ENCODE results near the gene NPC1. TPM values are rescaled to one million over a fixed set of nuclear protein-coding genes. Genes with fewer than 3 reads are reported as not detected.
"Not testable (repeated sequence)": the region's sequence is repeated elsewhere in the genome, so short reads cannot be mapped to it uniquely, and the experiment has no call there.

The NPC1 gene
- total RNA-seq, 2 donors from 2014 or later, result 39.6 to 49.3 TPM

- H3K27me3 Mint-ChIP-seq, result no peaks in the 10 kb centered on the region
- no peaks in the 10 kb centered on the region for H3K9me3 Mint-ChIP-seq
- no peak overlapping the region for H3K27ac Mint-ChIP-seq
- H3K4me1 Mint-ChIP-seq, result no peaks in the 10 kb centered on the region
- no peak for ATAC-seq (replicated peaks)
- H3K4me3 Mint-ChIP-seq, result no peak overlapping the region
- no peaks in the 10 kb centered on the region for H3K36me3 Mint-ChIP-seq (ENCODE audit: low read depth)
Measured at GRCh38 chr18:23495723-23496440, 90.4 kb downstream of the NPC1 start.

DNA sequence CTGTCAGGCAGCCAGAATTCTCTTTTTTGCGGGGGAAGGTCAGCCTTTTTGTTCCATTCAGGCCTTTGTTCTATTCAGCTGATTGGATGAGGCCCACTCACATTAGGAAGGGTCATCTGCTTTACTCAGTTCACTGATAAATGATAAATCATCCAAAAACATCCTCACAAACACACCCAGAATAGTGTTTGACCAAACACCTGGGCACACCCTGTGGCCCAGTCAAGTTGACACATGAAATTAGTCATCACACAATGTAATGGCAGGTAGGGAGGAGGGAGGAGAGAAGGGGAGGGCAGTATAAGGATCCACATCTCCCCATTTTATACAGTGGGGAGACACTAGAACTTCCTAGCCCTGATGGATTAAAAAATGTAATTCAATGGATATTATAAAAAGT is 91.3 kb downstream of the NPC1 start:
- no peaks in the 10 kb centered on the region for H3K36me3 Mint-ChIP-seq (ENCODE audit: low read depth)
- H3K4me1 Mint-ChIP-seq, result no peaks in the 10 kb centered on the region
- no peaks in the 10 kb centered on the region for H3K27me3 Mint-ChIP-seq
- no peak for ATAC-seq (replicated peaks)
- no peak overlapping the region for H3K27ac Mint-ChIP-seq
- no peaks in the 10 kb centered on the region for H3K9me3 Mint-ChIP-seq
- H3K4me3 Mint-ChIP-seq, result no peak overlapping the region

GRCh38 chr18:23493654-23494053 is 92.7 kb downstream of the NPC1 start:
- H3K4me3 Mint-ChIP-seq, result no peak overlapping the region
- H3K36me3 Mint-ChIP-seq (ENCODE audit: low read depth), result no peaks in the 10 kb centered on the region
- H3K4me1 Mint-ChIP-seq, result no peaks in the 10 kb centered on the region
- no peak for ATAC-seq (replicated peaks)
- H3K27me3 Mint-ChIP-seq, result no peaks in the 10 kb centered on the region
- H3K9me3 Mint-ChIP-seq, result no peaks in the 10 kb centered on the region
- H3K27ac Mint-ChIP-seq, result no peak overlapping the region

- not testable (repeated sequence) for ATAC-seq (replicated peaks); H3K36me3 Mint-ChIP-seq (ENCODE audit: low read depth); H3K27ac Mint-ChIP-seq; H3K27me3 Mint-ChIP-seq; H3K4me1 Mint-ChIP-seq; H3K4me3 Mint-ChIP-seq; H3K9me3 Mint-ChIP-seq
Measured at GRCh38 chr18:23489586-23489985, 96.7 kb downstream of the NPC1 start.

GRCh38 chr18:23487738-23488570 is 98.4 kb downstream of the NPC1 start:
- Mint-ChIP-seq H3K4me3 (peak overlapping the region; percentile 49), H3K4me1 (peaks cover 5% of the 10 kb centered on the region), H3K27ac (peak overlapping the region; percentile 78), H3K9me3 (no peaks in the 10 kb centered on the region), H3K27me3 (no peaks in the 10 kb centered on the region), H3K36me3 (ENCODE audit: low read depth) (peaks cover 5% of the 10 kb centered on the region)
- ATAC-seq (replicated peaks), result peak; percentile 88

- Mint-ChIP-seq H3K4me3 (no peak overlapping the region), H3K4me1 (peaks cover 5% of the 10 kb centered on the region), H3K9me3 (no peaks in the 10 kb centered on the region), H3K36me3 (ENCODE audit: low read depth) (peaks cover 31% of the 10 kb centered on the region), H3K27me3 (no peaks in the 10 kb centered on the region), H3K27ac (no peak overlapping the region)
- ATAC-seq (replicated peaks), result no peak
Measured at GRCh38 chr18:23485386-23485785, 100.9 kb downstream of the NPC1 start.

DNA sequence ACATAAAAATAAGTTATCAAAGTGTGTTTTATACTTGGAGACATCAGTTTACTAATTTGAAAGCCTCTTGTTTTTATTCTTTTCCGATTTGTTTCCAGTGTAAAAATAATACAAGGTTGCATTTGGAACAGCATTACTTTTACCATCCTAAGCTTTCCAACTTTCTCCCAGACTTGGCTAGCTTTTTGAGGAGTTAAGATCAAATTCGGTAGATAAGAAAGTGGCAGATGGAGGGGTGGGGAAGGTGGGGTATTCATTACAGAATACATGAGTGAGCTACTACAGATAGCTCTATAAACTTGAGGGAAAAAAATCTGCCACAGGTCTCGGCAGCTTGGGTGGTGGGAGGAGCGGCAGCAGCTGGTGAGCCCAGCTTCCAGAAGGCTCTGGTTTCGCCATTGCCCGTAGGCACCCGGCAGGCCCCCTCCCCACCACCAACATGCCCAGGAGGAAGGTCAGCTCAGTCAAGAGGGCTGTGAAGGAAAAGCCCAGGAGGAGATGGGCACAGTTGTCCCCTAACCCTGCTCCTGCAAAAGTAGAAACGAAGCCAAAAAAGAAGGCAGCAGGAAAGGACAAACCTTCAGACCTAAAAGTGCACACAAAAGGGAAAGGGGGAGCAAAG is 101.6 kb downstream of the NPC1 start:
- Mint-ChIP-seq H3K4me3 (no peak overlapping the region), H3K27me3 (no peaks in the 10 kb centered on the region), H3K36me3 (ENCODE audit: low read depth) (peaks cover 38% of the 10 kb centered on the region), H3K27ac (no peak overlapping the region), H3K4me1 (peaks cover 5% of the 10 kb centered on the region), H3K9me3 (no peaks in the 10 kb centered on the region)
- no peak for ATAC-seq (replicated peaks)

Other genes starting within 250 kb of the NPC1 start
- gene RIOK3, start 133.2 kb downstream of the NPC1 start, total RNA-seq, result 100 to 1,000 TPM in 1 of 2 donors, 10 to 100 TPM in 1; 56.8 to 101 TPM
- 10 to 100 TPM; 24.6 to 55.0 TPM for gene RMC1, start 83.0 kb downstream of the NPC1 start, total RNA-seq
- not detected for gene ANKRD29, start 76.4 kb upstream of the NPC1 start, total RNA-seq
- gene LAMA3, start 102.9 kb upstream of the NPC1 start, total RNA-seq, result under 1 TPM; 0.11 to 0.24 TPM